Activated CD4-positive, alpha-beta T cell treated with anti-CD3 and anti-CD28 coated beads, Interleukin-2, amount 50 U/mL, for 48 hours (primary cell): ENCODE data around the gene CBX7.
A peak's percentile ranks its signal among the peaks of the same experiment; 100 is the strongest.

Source experiments
- DNase-seq, 2 experiments: peaks; one replicate each; pipeline ENCODE4 v3.0.0-alpha.2; 2020

Gene CBX7

GRCh38 chr22:39122772-39123470 is 29.6 kb downstream of the CBX7 start:
- DNase-seq, result no peak

- DNase-seq, result no peak
Measured at GRCh38 chr22:39120983-39121382, 31.5 kb downstream of the CBX7 start.

GRCh38 chr22:39117585-39118191 is 34.8 kb downstream of the CBX7 start:
- DNase-seq, result peak; percentile 75 to 84

- DNase-seq, result no peak
Measured at GRCh38 chr22:39115977-39116621, 36.4 kb downstream of the CBX7 start.

- DNase-seq, result no peak
Measured at GRCh38 chr22:39115570-39115969, 36.9 kb downstream of the CBX7 start.

GRCh38 chr22:39114112-39114511 is 38.4 kb downstream of the CBX7 start:
- DNase-seq, result no peak

- no peak for DNase-seq
Measured at GRCh38 chr22:39110631-39111561, 41.6 kb downstream of the CBX7 start.

GRCh38 chr22:39109361-39109760 is 43.1 kb downstream of the CBX7 start:
- no peak for DNase-seq

- no peak for DNase-seq
Measured at GRCh38 chr22:39108487-39108886, 44.0 kb downstream of the CBX7 start.

GRCh38 chr22:39106326-39106725 is 46.2 kb downstream of the CBX7 start:
- DNase-seq, result no peak

- no peak for DNase-seq
Measured at GRCh38 chr22:39103431-39103830, 49.0 kb downstream of the CBX7 start.

GRCh38 chr22:39101226-39101625 is 51.3 kb downstream of the CBX7 start:
- no peak for DNase-seq

GRCh38 chr22:39098576-39098975 is 53.9 kb downstream of the CBX7 start:
- no peak for DNase-seq

GRCh38 chr22:39098026-39098425 is 54.5 kb downstream of the CBX7 start:
- DNase-seq, result no peak

GRCh38 chr22:39097098-39098020 is 55.1 kb downstream of the CBX7 start, which contains the start of gene APOBEC3H:
TSS of gene APOBEC3H (plus strand) at chr22:39097244. CDS start at chr22:39100279, 3,035 bp downstream.
- peak; percentile 37 to 57 for DNase-seq

GRCh38 chr22:39095971-39096370 is 56.5 kb downstream of the CBX7 start:
- no peak for DNase-seq

GRCh38 chr22:39094717-39095389 is 57.6 kb downstream of the CBX7 start:
- DNase-seq, result no peak

GRCh38 chr22:39092111-39092862 is 60.2 kb downstream of the CBX7 start:
- DNase-seq, result peak; percentile 48 to 66

GRCh38 chr22:39091126-39092081 is 61.1 kb downstream of the CBX7 start:
- DNase-seq, result no peak
